ENCODE measurements around the gene ZNG1F.
A peak's percentile ranks its signal among the peaks of the same experiment; 100 is the strongest.
"Not testable (repeated sequence)": the region's sequence is repeated elsewhere in the genome, so short reads cannot be mapped to it uniquely, and the experiment has no call there.

The ZNG1F gene

GRCh38 chr9:41189217-41189616 lies at the start of gene ZNG1F:
TSS of gene ZNG1F (minus strand) at chr9:41189317. CDS start at chr9:41189258, 59 bp downstream.
- not testable (repeated sequence) for DNase-seq

DNA sequence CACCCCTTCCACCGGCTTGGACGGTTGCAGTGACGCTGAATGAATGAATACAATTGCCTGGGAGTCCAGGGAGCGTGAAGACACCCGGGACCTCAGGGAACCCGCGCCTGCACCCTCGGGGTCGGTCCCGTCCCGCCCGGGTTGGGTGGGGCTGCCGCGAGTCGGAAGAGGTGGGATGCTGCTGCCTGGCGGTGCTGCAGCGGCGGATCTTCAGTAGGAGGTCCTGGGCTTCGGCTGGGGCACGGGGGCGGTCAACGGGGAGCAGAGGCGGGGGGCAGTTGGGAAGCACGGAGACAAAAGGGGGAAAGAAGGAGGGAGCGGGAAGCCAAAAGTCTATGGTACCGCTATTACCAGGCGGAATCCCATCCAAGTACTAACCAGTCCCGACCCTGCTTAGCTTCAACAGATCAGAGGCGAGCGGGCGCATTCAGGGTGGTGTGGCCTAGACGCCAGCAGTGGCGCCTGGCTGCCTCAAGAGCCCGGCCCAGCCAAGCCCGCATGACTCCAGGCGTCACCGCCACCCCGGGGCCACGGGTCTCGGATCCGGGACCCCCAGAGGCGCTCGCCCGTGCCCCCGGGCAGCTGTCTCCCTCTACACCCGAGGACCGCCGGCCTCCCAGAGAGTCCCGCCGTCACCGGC lies 48.1 kb upstream of the ZNG1F start:
- DNase-seq: peak; percentile 3

- DNase-seq: not testable (repeated sequence)
These were observed 47.5 kb upstream of the ZNG1F start for GRCh38 chr9:41236486-41237109.

DNA sequence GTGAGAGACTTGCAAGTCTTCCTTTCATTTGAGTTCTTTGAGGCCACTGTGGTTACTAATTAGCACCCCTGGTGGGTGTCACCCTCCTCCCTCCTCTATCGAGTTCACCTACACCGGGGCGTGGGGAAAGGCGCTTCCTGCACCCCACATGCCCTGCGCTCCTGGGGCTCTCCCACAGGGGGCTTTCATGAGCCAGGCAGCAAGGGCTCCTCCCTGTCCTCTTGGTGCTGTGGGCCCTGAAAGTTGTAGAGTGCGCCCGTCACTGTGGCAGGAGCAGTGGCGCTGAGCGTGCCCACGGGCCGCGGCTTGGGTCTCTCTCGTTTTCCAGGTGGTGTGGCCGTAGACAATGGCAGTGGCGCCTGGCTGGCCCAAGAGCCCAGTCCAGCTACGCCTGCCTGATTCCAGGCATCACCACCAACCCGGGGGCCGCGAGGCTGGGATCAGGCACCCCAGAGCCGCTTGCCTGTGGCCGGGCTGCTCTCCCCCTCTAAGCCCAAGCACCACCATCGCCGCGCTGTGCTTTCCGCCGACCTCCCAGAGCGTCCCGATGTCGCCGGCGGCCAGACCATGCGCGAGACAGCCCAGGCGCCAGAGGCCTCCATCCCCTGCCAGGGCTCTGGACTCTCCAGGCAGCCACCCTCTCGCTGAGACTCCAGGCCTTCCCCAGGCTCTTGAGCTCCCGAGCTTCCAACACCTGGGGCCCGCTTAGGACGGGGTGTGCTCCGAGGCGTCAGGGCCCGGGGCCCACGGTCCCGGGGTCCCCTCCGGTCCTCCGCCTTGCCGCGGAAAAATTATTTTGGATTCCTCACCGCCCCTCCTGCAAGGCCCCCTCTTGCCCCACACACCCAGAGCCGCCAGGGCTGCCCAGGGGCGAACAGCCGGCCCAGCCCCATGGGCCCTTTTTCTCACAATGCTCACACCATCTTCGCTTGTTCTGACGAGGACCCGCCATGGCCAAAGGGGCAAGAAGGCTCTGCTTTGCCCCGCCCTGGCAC lies 46.0 kb upstream of the ZNG1F start:
- DNase-seq: peak; percentile 21

GRCh38 chr9:41234221-41234620 lies 45.1 kb upstream of the ZNG1F start:
- not testable (repeated sequence) for DNase-seq

DNA sequence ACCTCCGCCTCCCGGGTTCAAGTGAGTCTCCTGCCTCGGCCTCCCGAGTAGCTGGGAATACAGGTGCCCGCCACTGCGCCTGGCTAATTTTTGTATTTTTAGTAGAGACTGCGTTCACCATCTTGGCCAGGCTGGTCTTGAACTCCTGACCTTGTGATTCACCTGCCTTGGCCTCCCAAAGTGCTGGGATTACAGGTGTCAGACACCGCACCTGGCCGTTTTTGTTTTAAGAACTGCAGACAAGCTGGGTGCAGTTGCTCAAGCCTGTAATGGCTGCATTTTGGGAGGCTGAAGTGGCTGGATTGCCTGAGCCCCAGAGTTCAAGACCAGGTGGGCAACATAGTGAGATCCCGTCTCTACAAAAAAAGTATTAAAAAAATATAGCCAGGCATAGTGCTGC lies 43.2 kb upstream of the ZNG1F start:
- not testable (repeated sequence) for DNase-seq

GRCh38 chr9:41230418-41230817 lies 41.3 kb upstream of the ZNG1F start:
- DNase-seq: peak; percentile 12

DNA sequence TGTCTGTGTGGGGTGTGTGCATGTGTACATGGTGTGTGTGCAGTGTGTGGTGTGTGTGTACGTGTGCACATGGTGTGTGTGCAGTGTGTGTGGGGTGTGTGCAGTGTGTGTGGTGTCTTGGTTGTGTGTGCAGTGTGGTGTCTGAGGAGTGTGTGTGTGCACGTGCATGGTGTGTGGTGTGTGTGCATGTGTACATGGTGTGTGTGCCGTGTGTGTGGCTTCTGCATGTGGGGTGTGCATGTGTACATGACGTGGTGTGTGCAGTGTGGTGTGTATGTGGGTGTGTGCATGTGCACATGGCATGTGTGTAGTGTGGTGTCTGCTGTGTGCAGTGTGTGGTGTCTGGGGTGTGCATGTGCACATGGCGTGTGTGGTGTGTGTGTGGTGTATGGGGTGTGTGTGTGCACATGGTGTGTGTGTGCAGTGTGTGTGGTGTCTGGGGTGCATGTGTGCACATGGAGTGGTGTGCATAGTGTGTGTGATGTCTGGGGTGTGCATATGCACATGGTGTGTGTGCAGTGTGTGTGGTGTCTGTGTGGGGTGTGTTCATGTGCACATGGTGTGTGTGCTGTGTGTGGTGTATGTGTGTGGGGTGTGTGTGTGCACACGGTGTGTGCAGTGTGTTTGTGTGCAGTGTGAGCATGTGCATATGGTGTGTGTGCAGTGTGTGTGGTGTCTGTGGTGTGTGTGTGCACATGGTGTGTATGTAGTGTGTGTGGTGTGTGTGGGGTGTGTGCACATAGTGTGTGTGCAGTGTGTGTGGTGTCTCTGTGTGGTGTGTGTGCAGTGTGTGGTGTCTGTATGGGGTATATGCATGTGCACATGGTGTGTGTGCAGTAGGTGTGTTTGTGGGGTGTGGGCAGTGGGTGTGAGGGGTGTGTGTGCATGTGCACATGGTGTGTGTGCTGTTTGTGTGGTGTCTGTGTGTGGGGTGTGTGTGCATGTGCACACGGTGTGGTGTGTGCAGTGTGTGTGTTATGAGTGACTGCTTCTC lies 40.6 kb upstream of the ZNG1F start:
- DNase-seq: peak; percentile 6

- DNase-seq: not testable (repeated sequence)
These were observed 30.7 kb upstream of the ZNG1F start for GRCh38 chr9:41219831-41220230.

- DNase-seq: not testable (repeated sequence)
These were observed 678 bp downstream of the ZNG1F start for GRCh38 chr9:41188439-41188838.

- DNase-seq: peak; percentile 0
These were observed 14.1 kb downstream of the ZNG1F start for GRCh38 chr9:41174994-41175393.

DNA sequence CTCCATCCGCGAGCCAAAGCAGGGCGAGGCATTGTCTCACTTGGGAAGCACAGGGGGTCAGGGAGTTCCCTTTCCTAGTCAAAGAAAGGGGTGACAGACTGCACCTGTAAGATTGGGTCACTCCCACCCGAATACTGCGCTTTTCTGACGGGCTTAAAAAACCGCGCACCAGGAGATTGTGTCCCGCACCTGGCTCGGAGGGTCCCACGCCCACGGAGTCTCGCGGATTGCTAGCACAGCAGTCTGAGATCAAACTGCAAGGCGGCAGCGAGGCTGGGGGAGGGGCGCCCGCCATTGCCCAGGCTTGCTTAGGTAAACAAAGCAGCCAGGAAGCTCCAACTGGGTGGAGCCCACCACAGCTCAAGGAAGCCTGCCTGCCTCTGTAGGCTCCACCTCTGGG lies 39.0 kb downstream of the ZNG1F start:
- DNase-seq: not testable (repeated sequence)

GRCh38 chr9:41141878-41142277 lies 47.2 kb downstream of the ZNG1F start:
- not testable (repeated sequence) for DNase-seq

- not testable (repeated sequence) for DNase-seq
These were observed 60.5 kb downstream of the ZNG1F start, which contains the start of gene FOXD4L6 for GRCh38 chr9:41128581-41128980. TSS of gene FOXD4L6 (minus strand) at chr9:41128681. CDS start at chr9:41128383, 298 bp downstream.

DNA sequence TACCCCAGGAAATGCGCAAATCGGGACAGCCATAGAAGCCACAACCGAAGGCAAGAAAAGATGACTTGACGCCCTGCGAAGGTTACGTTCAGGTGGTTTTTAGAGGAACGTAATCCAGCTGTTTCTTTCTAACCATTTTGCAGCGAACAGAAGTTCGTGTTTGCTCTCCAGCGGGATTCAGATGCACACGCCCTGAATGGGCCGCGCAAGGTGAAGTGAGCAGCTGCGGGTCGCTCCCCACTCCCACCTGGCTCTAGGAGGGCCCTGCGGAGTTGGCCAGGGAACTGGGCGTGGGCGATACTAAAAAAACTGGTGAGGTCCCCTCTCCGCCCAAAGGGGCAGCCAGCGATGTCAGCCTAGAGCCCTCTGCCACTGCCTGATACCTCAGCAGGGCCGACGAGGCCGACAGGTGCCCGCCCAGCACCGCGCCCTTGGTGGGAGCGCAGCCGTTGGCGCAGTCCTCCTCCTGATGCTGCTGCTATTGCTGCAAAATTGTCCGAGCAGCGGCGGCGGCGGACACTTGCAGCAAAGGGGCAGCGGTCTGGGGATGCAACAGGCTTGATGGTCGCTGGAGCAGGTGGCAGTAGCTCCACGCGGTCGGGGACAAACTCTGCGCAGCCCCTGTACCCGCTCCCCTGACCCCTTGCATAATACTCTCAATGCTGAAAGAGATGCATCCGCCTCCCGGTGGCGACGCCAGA lies 62.2 kb downstream of the ZNG1F start:
- not testable (repeated sequence) for DNase-seq

DNA sequence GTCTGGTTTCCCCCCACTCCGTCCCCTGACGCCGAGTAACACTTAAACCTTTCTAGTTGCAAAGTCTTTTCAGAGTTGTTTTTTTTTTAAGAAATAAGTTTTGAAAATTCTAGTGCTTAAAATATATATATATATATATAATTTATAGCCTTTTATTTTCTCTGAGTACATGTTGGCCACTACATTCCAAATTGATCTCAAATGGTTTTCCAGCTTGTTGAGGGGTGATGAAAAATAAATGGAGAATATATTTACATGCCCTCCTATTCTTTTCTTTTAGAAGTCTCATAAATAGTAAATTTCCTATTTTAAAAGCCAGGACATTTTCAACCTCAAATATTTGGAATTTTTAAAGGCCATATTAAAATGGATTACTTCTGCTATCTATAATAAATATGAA lies 63.2 kb downstream of the ZNG1F start:
- DNase-seq: not testable (repeated sequence)

DNA sequence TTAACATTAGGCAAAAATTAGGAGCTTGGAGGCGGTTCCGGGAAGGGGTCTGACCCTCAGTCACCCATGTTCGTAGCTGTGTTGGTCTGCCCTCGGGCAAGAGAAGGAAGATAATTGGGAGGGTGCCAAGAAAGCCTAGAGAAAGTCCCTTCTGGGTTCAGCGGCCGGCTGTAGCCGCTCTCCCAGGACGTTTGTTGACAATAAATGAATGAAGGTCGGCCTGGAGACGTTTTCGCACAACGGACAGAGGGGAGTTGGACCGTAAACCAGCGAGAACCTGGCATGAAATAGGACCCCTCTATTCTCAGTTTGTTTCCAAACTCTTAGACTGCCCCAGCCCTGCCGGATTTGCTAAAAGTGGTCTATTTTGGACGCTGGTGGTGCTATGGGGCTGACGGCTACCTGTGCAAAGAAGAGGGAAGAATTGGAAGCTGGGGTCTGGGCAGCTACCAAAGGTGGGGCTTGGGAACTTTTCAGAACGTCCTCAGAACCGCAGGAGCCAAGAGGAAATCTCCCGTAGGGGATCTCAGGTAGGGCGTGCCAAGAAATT lies 63.9 kb downstream of the ZNG1F start:
- DNase-seq: not testable (repeated sequence)

DNA sequence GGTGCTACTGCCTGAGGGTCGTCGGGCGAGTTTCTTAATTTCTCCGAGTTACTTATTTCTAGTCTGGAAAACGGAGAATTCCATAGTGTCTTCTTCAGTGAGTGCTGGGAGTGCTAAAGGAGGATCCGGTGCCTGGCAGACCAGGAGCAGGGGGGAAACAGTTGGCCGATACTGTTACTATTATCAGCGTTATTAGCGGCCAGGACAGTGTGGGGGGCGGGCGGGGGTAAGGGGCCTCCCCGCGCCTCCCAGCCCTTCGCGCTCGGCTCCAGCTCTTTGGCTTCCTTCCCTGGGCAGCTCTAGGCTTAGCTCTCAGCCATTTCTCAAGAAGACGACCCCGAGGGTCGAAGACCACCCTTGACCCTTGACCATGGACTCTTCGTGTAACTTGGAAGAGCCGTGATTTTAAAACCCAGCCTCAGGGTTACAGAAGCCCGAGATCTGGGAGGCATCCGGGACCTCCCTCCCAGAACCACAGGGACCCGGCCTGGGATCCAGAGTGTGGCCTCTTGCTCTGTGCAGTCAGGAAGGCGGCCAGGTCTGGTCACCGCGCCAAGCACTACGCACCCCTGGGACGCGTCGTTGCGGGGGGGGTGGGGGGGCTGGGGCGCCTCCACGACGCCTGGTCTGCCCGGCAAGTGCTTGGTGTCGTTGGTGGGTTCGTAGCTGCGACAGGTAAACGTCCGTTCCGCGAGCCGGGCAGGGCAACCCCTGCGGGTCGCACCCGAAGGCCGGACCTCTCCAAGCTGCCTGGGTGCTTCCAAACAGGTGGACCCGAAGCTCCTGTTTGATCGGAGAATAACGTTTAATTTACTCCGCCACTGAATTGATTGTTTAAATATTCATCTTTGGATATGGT lies 64.6 kb downstream of the ZNG1F start:
- not testable (repeated sequence) for DNase-seq

DNA sequence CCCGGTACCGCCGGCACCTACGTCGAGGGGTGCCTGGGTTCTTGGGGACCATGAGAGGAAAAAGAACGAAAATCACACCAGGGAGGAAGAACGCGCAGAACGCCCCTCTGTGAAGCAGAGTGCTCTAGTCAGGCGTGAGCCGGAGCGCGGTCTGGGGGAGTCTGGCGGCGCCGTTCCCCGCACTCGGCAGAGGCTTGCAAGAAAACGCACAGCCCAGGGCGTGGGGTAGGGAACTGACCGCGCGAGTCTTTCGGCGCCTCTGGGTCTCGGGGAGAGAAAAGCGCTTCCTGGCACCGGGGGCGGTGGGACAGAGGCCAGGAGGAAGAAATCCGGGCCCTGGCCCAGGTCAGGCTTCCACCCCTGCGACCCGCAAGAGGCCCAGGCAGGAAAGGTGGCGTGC lies 65.3 kb downstream of the ZNG1F start:
- not testable (repeated sequence) for DNase-seq

DNA sequence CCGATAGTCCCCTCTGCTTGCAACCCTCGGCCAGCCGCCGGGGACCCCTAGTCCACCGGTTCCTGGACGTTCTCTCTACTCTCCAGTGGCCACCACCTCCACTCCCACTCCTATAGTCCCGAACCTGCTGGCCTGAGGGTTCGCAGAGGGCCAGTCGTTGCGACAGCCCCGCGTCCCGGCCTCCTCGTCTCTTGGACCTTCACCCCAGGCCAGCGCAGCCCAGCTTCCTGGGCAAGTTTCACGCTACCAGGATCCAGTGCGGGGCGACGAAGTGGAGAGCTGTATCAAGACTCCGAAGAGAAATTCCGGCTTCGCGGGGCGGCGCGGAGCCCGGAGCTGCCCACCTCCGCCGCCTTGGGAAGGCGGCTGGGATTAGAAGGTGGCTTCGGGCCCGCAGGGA lies 65.7 kb downstream of the ZNG1F start:
- not testable (repeated sequence) for DNase-seq
